Loucy (cell line): ENCODE measurements around the gene KIRREL3.

Experiments used
- H2AFZ ChIP-seq: fragments of 200-600 bp; sonication (generic); 2 replicates; pipeline ENCODE4 v1.6.0; 2016; ENCODE audit warnings: antibody characterized with exemption, mild to moderate bottlenecking, low read length, moderate library complexity
- H3F3A ChIP-seq: fragments of 200-600 bp; 2 replicates; pipeline ENCODE4 v1.6.0; 2016; ENCODE audit warnings: antibody characterized with exemption, low read depth, mild to moderate bottlenecking
- H3K27me3 ChIP-seq: fragments of 200-600 bp; sonication (generic); 2 replicates; pipeline ENCODE4 v1.6.1; 2014; ENCODE audit warnings: low read length, mild to moderate bottlenecking; ENCODE audit not compliant: insufficient read depth, poor library complexity, severe bottlenecking
- H3K36me3 ChIP-seq: fragments of 200-600 bp; sonication (generic); 2 replicates; pipeline ENCODE4 v1.6.1; 2016; ENCODE audit warnings: low read length; ENCODE audit not compliant: insufficient read depth
- H3K4me1 ChIP-seq: fragments of 200-600 bp; sonication (generic); 2 replicates; pipeline ENCODE4 v1.5.1; 2014; ENCODE audit warnings: low read length, mild to moderate bottlenecking; ENCODE audit not compliant: insufficient read depth, poor library complexity, severe bottlenecking
- H3K4me2 ChIP-seq: fragments of 200-600 bp; sonication (generic); 2 replicates; pipeline ENCODE4 v1.6.0; 2014; ENCODE audit warnings: antibody characterized with exemption, low read length, low read depth, mild to moderate bottlenecking; ENCODE audit not compliant: poor library complexity, severe bottlenecking
- H3K4me3 ChIP-seq: fragments of 200-600 bp; sonication (generic); 2 replicates; pipeline ENCODE4 v1.5.1; 2014; ENCODE audit warnings: low read length, mild to moderate bottlenecking, mixed read lengths; ENCODE audit not compliant: poor library complexity, severe bottlenecking
- H3K79me2 ChIP-seq: fragments of 200-600 bp; sonication (generic); 2 replicates; pipeline ENCODE4 v1.6.1; 2014; ENCODE audit warnings: low read length; ENCODE audit not compliant: insufficient read depth
- H3K9ac ChIP-seq: fragments of 200-600 bp; sonication (generic); 2 replicates; pipeline ENCODE4 v1.6.0; 2014; ENCODE audit warnings: mild to moderate bottlenecking, low read depth, low read length, moderate library complexity; ENCODE audit not compliant: poor library complexity, severe bottlenecking
- H3K9me2 ChIP-seq: fragments of 200-600 bp; sonication (generic); replicated peaks from 2 replicates; pipeline ENCODE4 v1.6.1; 2016; ENCODE audit warnings: low read depth, low read length, mixed read lengths
- H3K9me3 ChIP-seq: fragments of 200-600 bp; sonication (generic); 2 replicates; pipeline ENCODE4 v1.6.1; 2014; ENCODE audit warnings: mild to moderate bottlenecking, antibody characterized with exemption, low read length, low read depth; ENCODE audit not compliant: insufficient read depth
- H4K20me1 ChIP-seq: fragments of 200-600 bp; sonication (generic); 2 replicates; pipeline ENCODE4 v1.6.0; 2014; ENCODE audit warnings: antibody characterized with exemption, low read length, mild to moderate bottlenecking; ENCODE audit not compliant: insufficient read depth, poor library complexity, severe bottlenecking
- CTCF ChIP-seq: fragments of 200-600 bp; sonication (generic); conservative IDR thresholded peaks from 2 replicates; pipeline ENCODE4 v1.5.1; 2014; ENCODE audit warnings: mild to moderate bottlenecking, antibody characterized with exemption, low read length
- EZH2phosphoT487 ChIP-seq: fragments of 200-600 bp; IDR thresholded peaks from 2 replicates; pipeline ENCODE4 v1.6.1; 2018; ENCODE audit warnings: antibody characterized with exemption, mild to moderate bottlenecking, moderate library complexity, borderline replicate concordance

The KIRREL3 gene

DNA sequence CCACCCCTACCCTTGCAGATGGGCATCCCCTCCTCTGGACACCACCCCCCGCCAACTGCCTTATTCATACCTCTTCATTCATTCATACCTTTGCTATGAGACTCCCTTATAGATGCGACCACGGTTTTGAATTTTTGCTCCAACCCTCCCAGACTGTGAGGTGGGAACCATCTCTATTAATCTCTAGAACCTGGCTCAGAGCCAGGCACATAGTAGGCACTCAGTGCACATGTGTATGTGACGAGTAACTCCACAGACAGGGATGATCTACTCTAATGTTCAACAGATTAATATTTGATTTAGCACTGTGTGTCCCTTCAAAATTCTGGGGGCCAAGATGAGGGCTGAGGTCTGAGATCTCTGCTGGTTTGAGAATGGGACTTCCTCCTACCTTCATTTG is 424.7 kb downstream of the KIRREL3 start:
- Histone ChIP-seq H3K4me1 (no peaks in the 10 kb centered on the region), H3K9me2 (no peaks in the 10 kb centered on the region), H3K4me3 (no peak overlapping the region), H3K9me3 (no peaks in the 10 kb centered on the region), H2AFZ (no peak overlapping the region), H3K79me2 (no peaks in the 10 kb centered on the region), H3K9ac (no peak overlapping the region), H4K20me1 (no peaks in the 10 kb centered on the region), H3K4me2 (no peak overlapping the region), H3F3A (no peaks in the 10 kb centered on the region), H3K27me3 (no peaks in the 10 kb centered on the region), H3K36me3 (no peaks in the 10 kb centered on the region)
- TF ChIP-seq CTCF, result no peak

DNA sequence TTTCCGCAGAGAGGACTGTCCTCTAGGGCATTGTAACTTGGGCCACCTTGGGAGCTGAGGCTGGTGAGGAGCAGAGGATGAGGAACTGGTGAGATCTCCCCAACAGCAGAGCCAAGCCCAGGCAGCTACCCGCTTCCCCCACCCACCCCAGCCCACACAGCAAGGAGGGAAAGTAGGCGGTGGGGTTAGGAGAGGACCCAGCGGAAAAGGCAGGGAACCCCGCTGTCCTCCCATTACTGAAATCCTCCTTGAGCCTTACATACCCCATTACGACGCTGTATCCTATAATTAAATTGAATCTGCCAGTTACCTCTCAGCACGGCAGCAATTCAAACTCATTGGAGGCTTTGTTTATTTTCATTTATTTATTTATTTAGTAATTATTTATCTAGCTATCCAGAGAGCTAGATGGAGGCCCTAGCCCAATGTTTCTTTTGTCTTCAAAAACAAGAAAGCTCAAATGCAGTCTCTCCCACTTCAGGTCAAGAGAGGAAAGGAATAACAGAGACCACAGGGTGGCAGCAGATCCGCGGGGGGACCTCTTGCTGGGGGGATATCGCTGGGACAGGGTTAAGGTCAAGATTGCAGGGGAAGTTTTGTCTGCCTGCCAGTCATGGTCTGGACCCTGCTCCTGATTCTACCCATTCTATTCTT is 427.1 kb downstream of the KIRREL3 start:
- no peaks in the 10 kb centered on the region for H4K20me1 ChIP-seq

GRCh38 chr11:126570489-126570888 is 430.1 kb downstream of the KIRREL3 start:
- Histone ChIP-seq H3K9me3 (no peaks in the 10 kb centered on the region), H3K4me2 (no peak overlapping the region), H4K20me1 (no peaks in the 10 kb centered on the region), H3K79me2 (no peaks in the 10 kb centered on the region), H3F3A (no peaks in the 10 kb centered on the region), H3K36me3 (no peaks in the 10 kb centered on the region), H3K9ac (no peak overlapping the region), H3K4me3 (no peak overlapping the region), H3K9me2 (no peaks in the 10 kb centered on the region), H3K4me1 (no peaks in the 10 kb centered on the region), H3K27me3 (no peaks in the 10 kb centered on the region), H2AFZ (no peak overlapping the region)
- TF ChIP-seq CTCF (no peak), EZH2phosphoT487 (no peak)

More for the DNA sequence above, 427.1 kb downstream of the KIRREL3 start:
- Histone ChIP-seq H3K4me1 (no peaks in the 10 kb centered on the region), H3K4me3 (no peak overlapping the region), H3K36me3 (no peaks in the 10 kb centered on the region), H3K9ac (no peak overlapping the region), H3K9me3 (no peaks in the 10 kb centered on the region), H3F3A (no peaks in the 10 kb centered on the region), H3K79me2 (no peaks in the 10 kb centered on the region), H2AFZ (no peak overlapping the region), H3K4me2 (no peak overlapping the region), H3K9me2 (no peaks in the 10 kb centered on the region), H3K27me3 (no peaks in the 10 kb centered on the region)
- TF ChIP-seq CTCF (peak; percentile 48), EZH2phosphoT487 (no peak)
